Loucy (cell line): Measurements from ENCODE around the gene GNA12.

Experiments
- H2AFZ ChIP-seq: fragments of 200-600 bp; sonication (generic); 2 replicates; pipeline ENCODE4 v1.6.0; 2016; ENCODE audit warnings: antibody characterized with exemption, mild to moderate bottlenecking, low read length, moderate library complexity
- H3F3A ChIP-seq: fragments of 200-600 bp; 2 replicates; pipeline ENCODE4 v1.6.0; 2016; ENCODE audit warnings: antibody characterized with exemption, low read depth, mild to moderate bottlenecking
- H3K27me3 ChIP-seq: fragments of 200-600 bp; sonication (generic); 2 replicates; pipeline ENCODE4 v1.6.1; 2014; ENCODE audit warnings: low read length, mild to moderate bottlenecking; ENCODE audit not compliant: insufficient read depth, poor library complexity, severe bottlenecking
- H3K36me3 ChIP-seq: fragments of 200-600 bp; sonication (generic); 2 replicates; pipeline ENCODE4 v1.6.1; 2016; ENCODE audit warnings: low read length; ENCODE audit not compliant: insufficient read depth
- H3K4me1 ChIP-seq: fragments of 200-600 bp; sonication (generic); 2 replicates; pipeline ENCODE4 v1.5.1; 2014; ENCODE audit warnings: low read length, mild to moderate bottlenecking; ENCODE audit not compliant: insufficient read depth, poor library complexity, severe bottlenecking
- H3K4me2 ChIP-seq: fragments of 200-600 bp; sonication (generic); 2 replicates; pipeline ENCODE4 v1.6.0; 2014; ENCODE audit warnings: antibody characterized with exemption, low read length, low read depth, mild to moderate bottlenecking; ENCODE audit not compliant: poor library complexity, severe bottlenecking
- H3K4me3 ChIP-seq: fragments of 200-600 bp; sonication (generic); 2 replicates; pipeline ENCODE4 v1.5.1; 2014; ENCODE audit warnings: low read length, mild to moderate bottlenecking, mixed read lengths; ENCODE audit not compliant: poor library complexity, severe bottlenecking
- H3K79me2 ChIP-seq: fragments of 200-600 bp; sonication (generic); 2 replicates; pipeline ENCODE4 v1.6.1; 2014; ENCODE audit warnings: low read length; ENCODE audit not compliant: insufficient read depth
- H3K9ac ChIP-seq: fragments of 200-600 bp; sonication (generic); 2 replicates; pipeline ENCODE4 v1.6.0; 2014; ENCODE audit warnings: mild to moderate bottlenecking, low read depth, low read length, moderate library complexity; ENCODE audit not compliant: poor library complexity, severe bottlenecking
- H3K9me2 ChIP-seq: fragments of 200-600 bp; sonication (generic); replicated peaks from 2 replicates; pipeline ENCODE4 v1.6.1; 2016; ENCODE audit warnings: low read depth, low read length, mixed read lengths
- H3K9me3 ChIP-seq: fragments of 200-600 bp; sonication (generic); 2 replicates; pipeline ENCODE4 v1.6.1; 2014; ENCODE audit warnings: mild to moderate bottlenecking, antibody characterized with exemption, low read length, low read depth; ENCODE audit not compliant: insufficient read depth
- H4K20me1 ChIP-seq: fragments of 200-600 bp; sonication (generic); 2 replicates; pipeline ENCODE4 v1.6.0; 2014; ENCODE audit warnings: antibody characterized with exemption, low read length, mild to moderate bottlenecking; ENCODE audit not compliant: insufficient read depth, poor library complexity, severe bottlenecking
- CTCF ChIP-seq: fragments of 200-600 bp; sonication (generic); conservative IDR thresholded peaks from 2 replicates; pipeline ENCODE4 v1.5.1; 2014; ENCODE audit warnings: mild to moderate bottlenecking, antibody characterized with exemption, low read length
- EZH2phosphoT487 ChIP-seq: fragments of 200-600 bp; IDR thresholded peaks from 2 replicates; pipeline ENCODE4 v1.6.1; 2018; ENCODE audit warnings: antibody characterized with exemption, mild to moderate bottlenecking, moderate library complexity, borderline replicate concordance

GNA12 gene

DNA sequence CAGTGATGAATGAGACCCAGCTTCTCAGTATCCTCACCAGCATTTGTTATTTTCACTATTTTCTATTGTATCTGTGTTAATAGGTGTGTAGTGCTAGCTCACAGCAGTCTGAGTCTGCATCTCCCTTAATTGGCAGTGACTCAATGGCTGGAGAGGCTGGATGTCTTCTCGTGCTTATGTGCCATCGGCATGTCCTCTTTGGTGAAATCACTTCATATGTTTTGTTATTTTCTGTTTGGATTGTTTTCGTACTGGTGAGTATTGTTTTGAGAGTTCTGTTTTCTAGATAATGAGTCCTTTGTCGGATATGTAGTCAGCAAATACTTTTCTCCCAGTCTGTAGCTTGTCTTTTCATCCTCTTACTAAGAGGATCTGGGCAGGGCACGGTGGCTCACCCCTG is 90.0 kb downstream of the GNA12 start:
- TF ChIP-seq EZH2phosphoT487: no peak
- TF ChIP-seq CTCF: no peak
- Histone ChIP-seq H3K27me3 (no peaks in the 10 kb centered on the region), H3K79me2 (peaks cover 54% of the 10 kb centered on the region; the same call in 1 of the 2 replicates), H3K9ac (no peak overlapping the region), H3K9me2 (no peaks in the 10 kb centered on the region), H3K36me3 (peaks cover 21% of the 10 kb centered on the region), H4K20me1 (no peaks in the 10 kb centered on the region), H3K4me3 (no peak overlapping the region), H3K4me2 (no peak overlapping the region), H3K4me1 (peaks cover 43% of the 10 kb centered on the region), H3F3A (no peaks in the 10 kb centered on the region), H3K9me3 (peaks cover 10% of the 10 kb centered on the region; the same call in 1 of the 2 replicates), H2AFZ (no peak overlapping the region)

DNA sequence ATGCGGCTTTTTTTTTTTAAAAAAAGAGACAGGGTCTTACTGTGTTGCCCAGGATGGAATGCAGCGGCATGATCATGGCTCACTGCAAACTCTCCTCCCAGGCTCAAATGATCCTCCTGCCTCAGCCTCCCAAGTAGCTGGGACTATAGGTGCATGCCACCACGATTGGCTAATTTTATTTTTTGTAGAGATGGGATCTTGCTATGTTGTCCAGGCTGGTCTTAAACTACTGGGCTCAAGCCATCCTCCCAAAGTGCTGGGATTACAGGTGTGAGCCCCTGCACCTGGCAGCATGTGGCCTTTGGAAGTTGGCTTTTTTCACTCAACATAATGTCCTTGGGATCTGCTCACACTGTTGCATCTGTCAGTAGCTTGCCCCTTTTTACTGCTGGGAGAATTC is 91.0 kb downstream of the GNA12 start:
- Histone ChIP-seq H3K9me2 (no peaks in the 10 kb centered on the region), H3K9ac (no peak overlapping the region), H4K20me1 (no peaks in the 10 kb centered on the region), H3K4me2 (no peak overlapping the region), H3F3A (no peaks in the 10 kb centered on the region), H2AFZ (no peak overlapping the region), H3K9me3 (peaks cover 10% of the 10 kb centered on the region; the same call in 1 of the 2 replicates), H3K27me3 (no peaks in the 10 kb centered on the region), H3K36me3 (peaks cover 21% of the 10 kb centered on the region), H3K79me2 (peaks cover 54% of the 10 kb centered on the region; the same call in 1 of the 2 replicates), H3K4me3 (no peak overlapping the region), H3K4me1 (peaks cover 35% of the 10 kb centered on the region)
- TF ChIP-seq EZH2phosphoT487 (no peak), CTCF (no peak)

DNA sequence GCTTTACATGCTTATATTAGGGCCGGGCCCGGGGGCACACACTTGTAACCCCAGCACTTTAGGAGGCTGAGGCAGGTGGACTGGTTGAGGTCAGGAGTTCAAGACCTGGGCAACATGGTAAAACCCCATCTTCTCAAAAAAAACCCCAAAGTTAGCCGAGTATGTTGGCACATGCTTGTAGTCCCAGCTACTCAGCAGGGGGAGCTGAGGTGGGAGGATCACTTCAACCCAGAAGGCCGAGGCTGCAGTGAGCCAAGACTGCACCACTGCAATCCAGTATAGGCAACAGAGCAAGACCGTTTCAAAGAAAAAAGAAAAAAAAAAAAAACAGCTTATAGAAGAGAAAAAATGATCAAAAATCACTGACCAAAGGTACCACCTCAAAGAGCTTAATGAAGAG is 93.0 kb downstream of the GNA12 start:
- no peaks in the 10 kb centered on the region for H4K20me1 ChIP-seq
- H3F3A ChIP-seq: no peaks in the 10 kb centered on the region
- no peaks in the 10 kb centered on the region for H3K9me2 ChIP-seq
- no peak overlapping the region for H3K4me3 ChIP-seq
- no peak overlapping the region for H3K4me2 ChIP-seq
- TF ChIP-seq EZH2phosphoT487: no peak
- TF ChIP-seq CTCF: no peak
- H2AFZ ChIP-seq: no peak overlapping the region
- peaks cover 25% of the 10 kb centered on the region for H3K4me1 ChIP-seq
- H3K79me2 ChIP-seq: peaks cover 49% of the 10 kb centered on the region; the same call in 1 of the 2 replicates
- no peak overlapping the region for H3K9ac ChIP-seq
- H3K36me3 ChIP-seq: peaks cover 14% of the 10 kb centered on the region
- no peaks in the 10 kb centered on the region for H3K27me3 ChIP-seq
- H3K9me3 ChIP-seq: peaks cover 10% of the 10 kb centered on the region; the same call in 1 of the 2 replicates
